H9 (cell line): ENCODE measurements around the gene AP3S2. TPM values are rescaled to one million over a fixed set of nuclear protein-coding genes. Genes with fewer than 3 reads are reported as not detected.

Experiments used
- DNase-seq: peaks from one replicate; pipeline ENCODE4 v3.0.0-alpha.2; 2017
- H2AFZ ChIP-seq: one replicate; pipeline ENCODE4 v1.6.1; 2013; ENCODE audit warnings: mild to moderate bottlenecking, low read length, control low read depth, moderate library complexity
- H2AK5ac ChIP-seq: 2 replicates; pipeline ENCODE4 v1.6.1; 2013; ENCODE audit warnings: low read length, control low read depth, mixed read lengths; ENCODE audit not compliant: insufficient read length
- H2BK120ac ChIP-seq: one replicate; pipeline ENCODE4 v1.6.1; 2013; ENCODE audit warnings: low read depth, mild to moderate bottlenecking, low read length, control low read depth, inconsistent platforms; ENCODE audit not compliant: poor library complexity, severe bottlenecking
- H2BK12ac ChIP-seq: 2 replicates; pipeline ENCODE4 v1.6.1; 2013; ENCODE audit warnings: low read length, control low read depth, mixed read lengths, low read depth; ENCODE audit not compliant: insufficient read length
- H2BK15ac ChIP-seq: 2 replicates; pipeline ENCODE4 v1.6.1; 2013; ENCODE audit warnings: low read depth, low read length, control low read depth
- H2BK20ac ChIP-seq: one replicate; pipeline ENCODE4 v1.6.1; 2013; ENCODE audit warnings: low read depth, mild to moderate bottlenecking, low read length, control low read depth, inconsistent platforms; ENCODE audit not compliant: poor library complexity, severe bottlenecking
- H2BK5ac ChIP-seq: 2 replicates; pipeline ENCODE4 v1.6.1; 2013; ENCODE audit warnings: low read length, control low read depth, mixed read lengths; ENCODE audit not compliant: insufficient read length
- H3K14ac ChIP-seq: 2 replicates; pipeline ENCODE4 v1.6.1; 2013; ENCODE audit warnings: low read length, control low read depth; ENCODE audit not compliant: insufficient read depth
- H3K18ac ChIP-seq: 2 replicates; pipeline ENCODE4 v1.6.1; 2013; ENCODE audit warnings: low read depth, mild to moderate bottlenecking, mixed read lengths, low read length, control low read depth; ENCODE audit not compliant: insufficient read length
- H3K23ac ChIP-seq: 2 replicates; pipeline ENCODE4 v1.6.1; 2013; ENCODE audit warnings: low read length, control low read depth, mixed read lengths, low read depth; ENCODE audit not compliant: insufficient read length
- H3K23me2 ChIP-seq: 2 replicates; pipeline ENCODE4 v1.6.1; 2013; ENCODE audit warnings: low read depth, mild to moderate bottlenecking, mixed read lengths, low read length, control low read depth; ENCODE audit not compliant: insufficient read length, poor library complexity, severe bottlenecking
- H3K27ac ChIP-seq: 2 replicates; pipeline ENCODE4 v1.5.1; 2013; ENCODE audit warnings: low read length, control low read depth, mixed read lengths, low read depth; ENCODE audit not compliant: insufficient read length
- H3K27me3 ChIP-seq: 2 replicates; pipeline ENCODE4 v1.6.1; 2013; ENCODE audit warnings: low read length, control low read depth, inconsistent platforms; ENCODE audit not compliant: insufficient read depth
- H3K4ac ChIP-seq: 2 replicates; pipeline ENCODE4 v1.6.1; 2013; ENCODE audit warnings: low read depth, mild to moderate bottlenecking, control low read depth, inconsistent platforms, low read length, moderate library complexity
- H3K4me1 ChIP-seq: 2 replicates; pipeline ENCODE4 v1.6.1; 2013; ENCODE audit warnings: low read length, control low read depth, inconsistent platforms; ENCODE audit not compliant: insufficient read depth
- H3K4me2 ChIP-seq: 2 replicates; pipeline ENCODE4 v1.6.1; 2013; ENCODE audit warnings: low read length, control low read depth, mixed read lengths; ENCODE audit not compliant: insufficient read length, insufficient read depth
- H3K56ac ChIP-seq: 2 replicates; pipeline ENCODE4 v1.6.1; 2013; ENCODE audit warnings: low read depth, mild to moderate bottlenecking, mixed read lengths, low read length, control low read depth; ENCODE audit not compliant: insufficient read length
- H3K79me1 ChIP-seq: 2 replicates; pipeline ENCODE4 v1.6.1; 2013; ENCODE audit warnings: low read depth, mild to moderate bottlenecking, moderate library complexity, low read length, control low read depth, inconsistent platforms; ENCODE audit not compliant: insufficient read depth, poor library complexity, severe bottlenecking
- H3K79me2 ChIP-seq: 2 replicates; pipeline ENCODE4 v1.6.1; 2013; ENCODE audit warnings: low read length, control low read depth, inconsistent platforms; ENCODE audit not compliant: insufficient read depth
- H3K9ac ChIP-seq: 2 replicates; pipeline ENCODE4 v1.6.1; 2013; ENCODE audit warnings: low read length, control low read depth, mixed read lengths; ENCODE audit not compliant: insufficient read length; ENCODE audit errors: extremely low read depth
- H3K9me3 ChIP-seq: one replicate; pipeline ENCODE4 v1.6.1; 2013; ENCODE audit warnings: low read depth, low read length, inconsistent platforms; ENCODE audit not compliant: control insufficient read depth
- H3T11ph ChIP-seq: one replicate; pipeline ENCODE4 v1.6.1; 2013; ENCODE audit warnings: mild to moderate bottlenecking, low read length, control low read depth, inconsistent platforms
- H4K20me1 ChIP-seq: one replicate; pipeline ENCODE4 v1.6.1; 2013; ENCODE audit not compliant: control insufficient read depth, insufficient read length, insufficient read depth
- H4K5ac ChIP-seq: 2 replicates; pipeline ENCODE4 v1.6.1; 2013; ENCODE audit warnings: low read depth, mild to moderate bottlenecking, mixed read lengths, low read length, control low read depth; ENCODE audit not compliant: insufficient read length
- H4K8ac ChIP-seq: replicated peaks from 2 replicates; pipeline ENCODE4 v1.6.1; 2013; ENCODE audit warnings: low read length, control low read depth, mixed read lengths, low read depth; ENCODE audit not compliant: insufficient read length
- H4K91ac ChIP-seq: 2 replicates; pipeline ENCODE4 v1.6.1; 2013; ENCODE audit warnings: low read depth, mild to moderate bottlenecking, moderate library complexity, mixed read lengths, low read length, control low read depth; ENCODE audit not compliant: insufficient read length
- H3K27ac Mint-ChIP-seq, 3 experiments: 2 replicates in 2 of 3; 3 replicates in 1 of 3; pipeline ENCODE4 v1.8.0; 2020 to 2021; ENCODE audit warnings: mixed read lengths in 3 of 3, mild to moderate bottlenecking in 1 of 3, moderate library complexity in 1 of 3
- H3K27me3 Mint-ChIP-seq: 2 replicates; pipeline ENCODE4 v1.8.0; 2021; ENCODE audit warnings: low read depth, mild to moderate bottlenecking, moderate library complexity, mixed read lengths
- H3K36me3 Mint-ChIP-seq, 3 experiments: 2 replicates in 2 of 3; 3 replicates in 1 of 3; pipeline ENCODE4 v1.8.0; 2020 to 2021; ENCODE audit warnings: low read depth in 3 of 3, mixed read lengths in 3 of 3; ENCODE audit not compliant: insufficient read depth in 1 of 3
- H3K4me1 Mint-ChIP-seq, 2 experiments: 2 replicates each; pipeline ENCODE4 v1.8.0; 2020; ENCODE audit warnings: mixed read lengths in 2 of 2
- H3K4me3 Mint-ChIP-seq, 2 experiments: 2 replicates in 1 of 2; 3 replicates in 1 of 2; pipeline ENCODE4 v1.8.0; 2020 to 2021; ENCODE audit warnings: mild to moderate bottlenecking in 2 of 2, mixed read lengths in 2 of 2, moderate library complexity in 1 of 2
- H3K9me3 Mint-ChIP-seq, 2 experiments: 2 replicates in 1 of 2; 3 replicates in 1 of 2; pipeline ENCODE4 v1.8.0; 2020; ENCODE audit warnings: mild to moderate bottlenecking in 2 of 2, mixed read lengths in 2 of 2, moderate library complexity in 1 of 2
- WGBS: extraction: QIAGEN DNeasy Blood & Tissue Kit; methylation state at CpG from one replicate; pipeline ENCODE4 v1.1.7; 2013; ENCODE audit warnings: missing lambda C conversion rate, low lambda C conversion rate, mixed read lengths; ENCODE audit not compliant: insufficient read length; ENCODE audit errors: extremely low coverage; 5-methylcytosine and 5-hydroxymethylcytosine counted together
- total RNA-seq: library from RNA; stranded (reverse); gene quantifications from 2 replicates; pipeline ENCODE4 v1.2.1, GENCODE V29; 2021
- TF ChIP-seq, protein P1 (sequence below): fragments of 200-600 bp; sonication (generic); conservative IDR thresholded peaks from 3 replicates; pipeline ENCODE4 v1.8.0; 2021; ENCODE audit warnings: antibody characterized with exemption, mild to moderate bottlenecking

The AP3S2 gene
- total RNA-seq, 1 experiment from 2014 or later = 33.9 TPM

DNA sequence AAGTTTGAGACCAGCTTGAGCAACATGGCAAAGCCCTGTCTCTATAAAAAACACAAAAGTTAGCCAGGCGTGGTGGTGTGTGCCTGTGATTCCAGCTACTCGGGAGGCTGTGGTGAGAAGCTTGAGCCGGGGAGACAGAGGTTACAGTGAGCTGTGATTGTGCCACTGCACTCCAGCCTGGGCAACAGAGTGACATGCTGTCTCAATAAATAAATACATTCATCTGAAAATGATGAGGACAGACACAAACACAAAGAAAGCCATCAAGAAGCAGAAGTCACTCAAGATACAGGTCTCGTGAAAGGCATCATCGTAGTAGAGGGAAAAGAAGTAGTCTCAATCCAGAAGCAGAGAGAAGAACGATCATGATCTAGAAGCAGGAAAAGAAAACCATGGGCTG lies 18.1 kb downstream of the AP3S2 start:
- Histone ChIP-seq H2AFZ (no peak overlapping the region), H2BK20ac (no peak overlapping the region), H4K91ac (no peak overlapping the region), H2BK15ac (no peak overlapping the region), H3K23me2 (no peaks in the 10 kb centered on the region), H2BK12ac (no peak overlapping the region), H2AK5ac (no peak overlapping the region), H3K4ac (no peak overlapping the region), H3K14ac (no peak overlapping the region), H3K4me1 (no peaks in the 10 kb centered on the region), H3K79me2 (no peaks in the 10 kb centered on the region), H4K5ac (no peak overlapping the region), H3K79me1 (no peaks in the 10 kb centered on the region), H2BK5ac (no peak overlapping the region), H4K20me1 (no peaks in the 10 kb centered on the region), H3K4me2 (no peak overlapping the region), H3K9me3 (no peaks in the 10 kb centered on the region), H3T11ph (no peak overlapping the region), H3K56ac (no peak overlapping the region), H3K18ac (no peak overlapping the region), H3K27me3 (no peaks in the 10 kb centered on the region), H3K9ac (no peak overlapping the region), H4K8ac (no peak overlapping the region), H3K23ac (no peak overlapping the region), H2BK120ac (no peak overlapping the region), H3K27ac (no peak overlapping the region)
- Mint-ChIP-seq H3K27me3 (no peaks in the 10 kb centered on the region), H3K9me3 (no peaks in the 10 kb centered on the region), H3K4me1 (no peaks in the 10 kb centered on the region), H3K27ac (no peak overlapping the region; a peak in 1 of 7 replicates), H3K36me3 (peaks cover 4 to 43% (median 37%) of the 10 kb centered on the region in 3 experiments), H3K4me3 (no peak overlapping the region)
- TF ChIP-seq, protein P1, sequence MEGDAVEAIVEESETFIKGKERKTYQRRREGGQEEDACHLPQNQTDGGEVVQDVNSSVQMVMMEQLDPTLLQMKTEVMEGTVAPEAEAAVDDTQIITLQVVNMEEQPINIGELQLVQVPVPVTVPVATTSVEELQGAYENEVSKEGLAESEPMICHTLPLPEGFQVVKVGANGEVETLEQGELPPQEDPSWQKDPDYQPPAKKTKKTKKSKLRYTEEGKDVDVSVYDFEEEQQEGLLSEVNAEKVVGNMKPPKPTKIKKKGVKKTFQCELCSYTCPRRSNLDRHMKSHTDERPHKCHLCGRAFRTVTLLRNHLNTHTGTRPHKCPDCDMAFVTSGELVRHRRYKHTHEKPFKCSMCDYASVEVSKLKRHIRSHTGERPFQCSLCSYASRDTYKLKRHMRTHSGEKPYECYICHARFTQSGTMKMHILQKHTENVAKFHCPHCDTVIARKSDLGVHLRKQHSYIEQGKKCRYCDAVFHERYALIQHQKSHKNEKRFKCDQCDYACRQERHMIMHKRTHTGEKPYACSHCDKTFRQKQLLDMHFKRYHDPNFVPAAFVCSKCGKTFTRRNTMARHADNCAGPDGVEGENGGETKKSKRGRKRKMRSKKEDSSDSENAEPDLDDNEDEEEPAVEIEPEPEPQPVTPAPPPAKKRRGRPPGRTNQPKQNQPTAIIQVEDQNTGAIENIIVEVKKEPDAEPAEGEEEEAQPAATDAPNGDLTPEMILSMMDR = no peak
- DNase-seq = no peak
- WGBS = no CpG with 5 or more reads among the region's 6 CpGs
